Measurements from ENCODE around the gene TLCD5.

DNA sequence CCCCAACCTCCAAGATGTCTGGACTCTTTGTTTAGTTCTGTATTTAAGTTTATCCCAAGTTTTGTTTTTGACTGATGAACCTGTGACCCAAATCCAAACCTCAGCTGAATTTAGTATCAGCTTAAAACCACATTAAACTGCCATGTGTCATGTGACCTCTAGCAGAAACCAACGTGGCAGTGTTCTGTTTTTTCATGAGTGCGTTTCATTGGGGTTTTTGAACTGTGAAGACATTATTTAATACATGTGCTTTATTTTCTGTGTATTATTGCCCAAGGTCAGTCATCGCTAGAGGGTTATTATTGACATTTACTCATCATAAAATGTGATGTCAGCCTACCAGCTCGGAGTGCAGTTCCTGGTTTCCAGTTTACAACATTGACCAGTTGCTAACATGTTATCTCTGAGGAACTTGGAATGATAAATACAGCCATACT, 1.8 kb downstream of the TLCD5 start:
- TF ChIP-seq, protein P1, sequence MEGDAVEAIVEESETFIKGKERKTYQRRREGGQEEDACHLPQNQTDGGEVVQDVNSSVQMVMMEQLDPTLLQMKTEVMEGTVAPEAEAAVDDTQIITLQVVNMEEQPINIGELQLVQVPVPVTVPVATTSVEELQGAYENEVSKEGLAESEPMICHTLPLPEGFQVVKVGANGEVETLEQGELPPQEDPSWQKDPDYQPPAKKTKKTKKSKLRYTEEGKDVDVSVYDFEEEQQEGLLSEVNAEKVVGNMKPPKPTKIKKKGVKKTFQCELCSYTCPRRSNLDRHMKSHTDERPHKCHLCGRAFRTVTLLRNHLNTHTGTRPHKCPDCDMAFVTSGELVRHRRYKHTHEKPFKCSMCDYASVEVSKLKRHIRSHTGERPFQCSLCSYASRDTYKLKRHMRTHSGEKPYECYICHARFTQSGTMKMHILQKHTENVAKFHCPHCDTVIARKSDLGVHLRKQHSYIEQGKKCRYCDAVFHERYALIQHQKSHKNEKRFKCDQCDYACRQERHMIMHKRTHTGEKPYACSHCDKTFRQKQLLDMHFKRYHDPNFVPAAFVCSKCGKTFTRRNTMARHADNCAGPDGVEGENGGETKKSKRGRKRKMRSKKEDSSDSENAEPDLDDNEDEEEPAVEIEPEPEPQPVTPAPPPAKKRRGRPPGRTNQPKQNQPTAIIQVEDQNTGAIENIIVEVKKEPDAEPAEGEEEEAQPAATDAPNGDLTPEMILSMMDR (IDR thresholded peaks at IDR 0.05; ENCODE audit: poor library complexity): no peak
- no peak for TF ChIP-seq EZH2 (IDR thresholded peaks at IDR 0.05; ENCODE audit: borderline replicate concordance)

All from hepatocyte (in vitro differentiated cells).